Activated T-cell treated with anti-CD3 and anti-CD28 coated beads, Interleukin-2, amount 50 U/mL, for 72 hours (primary cell): ENCODE data around the gene ATXN7L3. TPM values are rescaled to one million over a fixed set of nuclear protein-coding genes. Genes with fewer than 3 reads are reported as not detected.
A peak's percentile ranks its signal among the peaks of the same experiment; 100 is the strongest.

Experiments used
- ATAC-seq, 2 donors: fragments of 150-1000 bp; cut with Tn5 transposase; replicated peaks in 1 of 2; 2 replicates each; pipeline ENCODE4 v1.10.0; 2021; ENCODE audit warnings: moderate library complexity in 2 of 2, mild to moderate bottlenecking in 1 of 2
- DNase-seq, 2 donors: peaks; one replicate each; pipeline ENCODE4 v3.0.0; 2021 to 2022; ENCODE audit warnings: mixed read lengths in 1 of 2
- H3K27ac Mint-ChIP-seq: one replicate; pipeline ENCODE4 v1.8.0; 2022; ENCODE audit warnings: mild to moderate bottlenecking, moderate library complexity, mixed read lengths
- H3K27me3 Mint-ChIP-seq: one replicate; pipeline ENCODE4 v1.8.0; 2022; ENCODE audit warnings: low read depth, mixed read lengths
- H3K36me3 Mint-ChIP-seq, 2 donors: one replicate each; pipeline ENCODE4 v1.8.0; 2022; ENCODE audit warnings: mixed read lengths in 2 of 2, mild to moderate bottlenecking in 1 of 2; ENCODE audit not compliant: insufficient read depth in 2 of 2
- H3K4me1 Mint-ChIP-seq: one replicate; pipeline ENCODE4 v1.8.0; 2022; ENCODE audit warnings: low read depth, mixed read lengths
- H3K4me3 Mint-ChIP-seq, 2 donors: one replicate each; pipeline ENCODE4 v1.8.0; 2022; ENCODE audit warnings: mild to moderate bottlenecking in 2 of 2, mixed read lengths in 2 of 2, moderate library complexity in 2 of 2
- H3K9me3 Mint-ChIP-seq, 2 donors: one replicate each; pipeline ENCODE4 v1.8.0; 2022; ENCODE audit warnings: mixed read lengths in 2 of 2
- total RNA-seq, 2 donors: library from RNA; stranded (reverse); gene quantifications; one replicate each; pipeline ENCODE4 v1.2.3, GENCODE V29; 2022

Gene ATXN7L3
- total RNA-seq, 2 donors from 2014 or later: 96.1 to 97.6 TPM

DNA sequence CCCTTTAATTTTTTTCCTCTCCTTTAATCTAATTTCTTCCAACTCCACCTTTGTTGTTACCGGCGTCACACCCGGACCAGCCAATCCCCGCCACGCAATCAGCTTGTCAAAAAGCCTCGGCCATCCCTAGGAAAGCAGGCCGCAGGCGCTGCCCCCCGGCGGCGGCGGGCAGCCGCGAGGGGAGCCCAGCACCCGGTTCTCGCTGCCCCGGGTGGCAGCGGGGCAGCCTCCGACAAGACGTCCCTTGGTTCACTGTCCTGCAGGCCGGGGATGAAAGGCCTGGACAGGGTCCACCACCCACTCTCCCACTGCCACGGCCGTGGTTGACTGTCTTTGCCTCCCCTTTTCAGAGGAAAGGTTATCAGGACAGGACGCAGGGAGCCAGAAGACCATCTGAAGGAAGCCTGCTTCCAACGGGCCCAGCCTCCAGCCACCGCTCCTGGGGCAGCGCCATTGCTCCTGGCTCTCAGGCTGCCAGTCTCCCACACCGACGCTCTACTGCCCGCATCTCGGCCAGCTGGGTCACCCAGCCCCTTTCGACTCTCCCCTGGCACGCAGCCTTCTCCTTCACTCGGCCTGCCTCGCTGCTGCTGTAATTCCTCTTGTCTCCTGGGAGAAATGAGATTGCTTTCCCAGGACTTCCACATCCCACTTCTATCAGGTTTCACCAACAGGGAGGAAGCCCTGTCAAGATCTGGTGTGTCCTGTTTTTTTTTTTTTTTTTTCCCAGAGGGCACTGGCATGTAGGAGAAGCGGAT is 22.6 kb upstream of the ATXN7L3 start:
- Mint-ChIP-seq H3K36me3 (peaks cover 4 to 6% of the 10 kb centered on the region in 2 donors), H3K4me3 (peak overlapping the region; percentile 93), H3K27me3 (no peaks in the 10 kb centered on the region), H3K4me1 (peaks cover 20% of the 10 kb centered on the region), H3K9me3 (no peaks in the 10 kb centered on the region), H3K27ac (peak overlapping the region; percentile 95)
- DNase-seq: peak; percentile 55 to 63
- ATAC-seq: no peak

GRCh38 chr17:44221862-44222111 is 22.1 kb upstream of the ATXN7L3 start:
- DNase-seq: peak in 1 of 2 donors; percentile 40
- Mint-ChIP-seq H3K36me3 (peaks cover 5 to 7% of the 10 kb centered on the region in 2 donors), H3K4me3 (peak overlapping the region; percentile 93), H3K27me3 (no peaks in the 10 kb centered on the region), H3K4me1 (peaks cover 25% of the 10 kb centered on the region), H3K9me3 (no peaks in the 10 kb centered on the region), H3K27ac (peak overlapping the region; percentile 95)
- ATAC-seq: no peak

- ATAC-seq (peak; percentile 33 to 39), DNase-seq (peak; percentile 72 to 85)
- Mint-ChIP-seq H3K9me3 (no peaks in the 10 kb centered on the region), H3K27me3 (no peaks in the 10 kb centered on the region), H3K27ac (peak overlapping the region; percentile 77), H3K4me1 (peaks cover 30% of the 10 kb centered on the region), H3K36me3 (peaks cover 7% of the 10 kb centered on the region in 2 donors), H3K4me3 (peak overlapping the region; percentile 93)
These were observed 21.6 kb upstream of the ATXN7L3 start for GRCh38 chr17:44221084-44221861.

- Mint-ChIP-seq H3K9me3 (no peaks in the 10 kb centered on the region), H3K27ac (peak overlapping the region; percentile 99), H3K36me3 (peaks cover 7 to 11% of the 10 kb centered on the region in 2 donors), H3K27me3 (no peaks in the 10 kb centered on the region), H3K4me1 (peaks cover 39% of the 10 kb centered on the region), H3K4me3 (peak overlapping the region; percentile 93 to 96)
- ATAC-seq (peak; percentile 24 to 30), DNase-seq (peak; percentile 61)
These were observed 20.8 kb upstream of the ATXN7L3 start for GRCh38 chr17:44220213-44221083.

DNA sequence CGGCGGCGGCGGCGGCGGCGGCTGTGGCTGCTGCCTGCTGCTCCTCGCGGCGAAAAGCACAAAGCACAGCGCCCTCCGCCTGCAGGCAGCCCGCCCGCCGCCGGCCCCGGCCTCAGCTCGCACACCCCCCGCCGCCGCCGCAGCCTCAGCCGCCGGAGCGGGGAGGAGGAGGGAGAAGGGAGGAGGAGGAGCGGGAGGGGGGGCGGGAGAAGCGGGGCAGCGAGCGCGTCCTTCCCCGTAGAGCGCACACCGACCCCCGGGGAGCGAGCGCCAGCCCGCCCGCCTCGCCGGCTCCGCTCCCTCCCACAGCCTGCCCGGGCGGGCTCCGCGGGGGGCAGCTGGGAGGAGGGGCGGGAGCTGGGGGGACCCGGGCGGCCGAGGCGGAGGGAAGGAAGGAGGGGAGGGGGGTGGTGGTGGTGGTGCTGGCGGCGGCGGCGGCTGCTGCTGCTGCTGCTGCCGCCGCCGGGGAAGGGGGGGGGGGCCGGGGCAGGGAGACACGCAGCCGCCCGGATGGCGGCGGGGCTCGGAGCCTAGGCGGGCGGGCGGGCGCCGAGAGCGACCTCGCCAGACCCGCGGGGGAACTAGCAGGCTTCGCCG is 20.0 kb upstream of the ATXN7L3 start, which contains the start of gene UBTF:
UBTF (minus strand) TSS at position 60 of the 597 bp plus-strand sequence. CDS start 1,446 bp downstream, outside the sequence.
- DNase-seq: peak; percentile 73 to 82
- Mint-ChIP-seq H3K4me3 (peak within 1 kb of the TSS; percentile 96), H3K27ac (peak within 1 kb of the TSS; percentile 99), H3K36me3 (peaks cover 11 to 15% of the 10 kb centered on the region in 2 donors), H3K4me1 (peaks cover 44% of the 10 kb centered on the region), H3K27me3 (no peaks in the 10 kb centered on the region), H3K9me3 (no peaks in the 10 kb centered on the region)
- peak; percentile 20 to 31 for ATAC-seq

- ATAC-seq (peak; percentile 52 to 60), DNase-seq (peak; percentile 84 to 87)
- Mint-ChIP-seq H3K9me3 (no peaks in the 10 kb centered on the region), H3K36me3 (peaks cover 14 to 17% of the 10 kb centered on the region in 2 donors), H3K4me3 (peak overlapping the region in 1 of 2 donors; percentile 15), H3K27me3 (no peaks in the 10 kb centered on the region), H3K27ac (no peak overlapping the region), H3K4me1 (peaks cover 49% of the 10 kb centered on the region)
These were observed 19.5 kb upstream of the ATXN7L3 start for GRCh38 chr17:44219108-44219615.

GRCh38 chr17:44218344-44219107 is 18.8 kb upstream of the ATXN7L3 start:
- H3K36me3 Mint-ChIP-seq: peaks cover 20 to 23% of the 10 kb centered on the region in 2 donors
- no peaks in the 10 kb centered on the region for H3K9me3 Mint-ChIP-seq

GRCh38 chr17:44217738-44218343 is 18.2 kb upstream of the ATXN7L3 start:
- Mint-ChIP-seq H3K36me3 (peaks cover 22 to 24% of the 10 kb centered on the region in 2 donors), H3K27me3 (no peaks in the 10 kb centered on the region), H3K27ac (peak overlapping the region; percentile 60), H3K4me1 (peaks cover 62% of the 10 kb centered on the region), H3K9me3 (no peaks in the 10 kb centered on the region), H3K4me3 (peak overlapping the region; percentile 87 to 96)
- no peak for ATAC-seq
- DNase-seq: peak in 1 of 2 donors; percentile 35

More at GRCh38 chr17:44218344-44219107, 18.8 kb upstream of the ATXN7L3 start:
- Mint-ChIP-seq H3K27me3 (no peaks in the 10 kb centered on the region), H3K27ac (peak overlapping the region; percentile 60), H3K4me1 (peaks cover 56% of the 10 kb centered on the region), H3K4me3 (peak overlapping the region; percentile 87 to 96)
- peak; percentile 90 to 91 for DNase-seq
- ATAC-seq: peak; percentile 45 to 61

- no peaks in the 10 kb centered on the region for H3K9me3 Mint-ChIP-seq
These were observed 17.0 kb upstream of the ATXN7L3 start for GRCh38 chr17:44216694-44217093.

DNA sequence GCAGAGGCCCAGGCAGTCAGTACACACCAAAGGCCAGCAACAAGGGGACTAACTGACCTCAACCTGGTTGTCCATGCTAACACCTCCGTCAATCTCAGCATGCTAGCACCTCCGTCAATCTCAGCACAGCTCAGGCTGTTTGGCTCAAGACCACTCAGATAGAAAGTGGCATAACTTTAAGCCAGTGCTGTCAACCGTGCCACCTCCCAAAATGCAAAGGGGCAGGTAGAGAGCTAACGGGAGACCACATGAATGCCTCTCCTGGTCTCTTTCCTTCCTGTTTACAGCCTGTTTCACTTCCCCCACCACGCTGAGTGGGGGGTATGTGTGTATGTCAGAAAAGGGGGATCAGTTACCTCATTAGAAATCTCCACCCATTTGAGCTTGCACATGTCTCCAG is 16.5 kb upstream of the ATXN7L3 start:
- peak overlapping the region; percentile 79 for H3K27ac Mint-ChIP-seq
- peaks cover 56% of the 10 kb centered on the region for H3K4me1 Mint-ChIP-seq
- H3K27me3 Mint-ChIP-seq: no peaks in the 10 kb centered on the region
- DNase-seq: peak in 1 of 2 donors; percentile 40
- peaks cover 21 to 22% of the 10 kb centered on the region in 2 donors for H3K36me3 Mint-ChIP-seq
- no peaks in the 10 kb centered on the region for H3K9me3 Mint-ChIP-seq
- ATAC-seq: no peak
- H3K4me3 Mint-ChIP-seq: peak overlapping the region; percentile 87 to 96

More at GRCh38 chr17:44216694-44217093, 17.0 kb upstream of the ATXN7L3 start:
- no peak for ATAC-seq
- DNase-seq: no peak
- peak overlapping the region; percentile 79 for H3K27ac Mint-ChIP-seq
- H3K27me3 Mint-ChIP-seq: no peaks in the 10 kb centered on the region
- peaks cover 56% of the 10 kb centered on the region for H3K4me1 Mint-ChIP-seq
- H3K4me3 Mint-ChIP-seq: peak overlapping the region; percentile 87 to 96
- peaks cover 21 to 22% of the 10 kb centered on the region in 2 donors for H3K36me3 Mint-ChIP-seq

- Mint-ChIP-seq H3K9me3 (no peaks in the 10 kb centered on the region), H3K4me3 (peak overlapping the region; percentile 8 to 40), H3K27me3 (no peaks in the 10 kb centered on the region), H3K36me3 (peaks cover 20 to 21% of the 10 kb centered on the region in 2 donors), H3K27ac (peak overlapping the region; percentile 18), H3K4me1 (peaks cover 62% of the 10 kb centered on the region)
- DNase-seq: no peak
- no peak for ATAC-seq
These were observed 15.2 kb upstream of the ATXN7L3 start for GRCh38 chr17:44214896-44215295.
